Mesothelial cell of epicardium (in vitro differentiated cells): ENCODE measurements around the gene TRAFD1. TPM values are rescaled to one million over a fixed set of nuclear protein-coding genes. Genes with fewer than 3 reads are reported as not detected.

ENCODE experiments used
- DNase-seq, 2 experiments: peaks; one replicate each; pipeline ENCODE4 v3.0.0; 2021; ENCODE audit warnings: low spot score in 2 of 2; ENCODE audit not compliant: unreplicated experiment in 2 of 2
- H3K27ac Mint-ChIP-seq: 2 replicates; pipeline ENCODE4 v1.8.0; 2021; ENCODE audit warnings: mixed read lengths
- H3K27me3 Mint-ChIP-seq: 2 replicates; pipeline ENCODE4 v1.8.0; 2021; ENCODE audit warnings: low read depth, mixed read lengths
- H3K36me3 Mint-ChIP-seq: 2 replicates; pipeline ENCODE4 v1.8.0; 2021; ENCODE audit warnings: mixed read lengths
- H3K4me1 Mint-ChIP-seq: 2 replicates; pipeline ENCODE4 v1.8.0; 2021; ENCODE audit warnings: mixed read lengths
- H3K4me3 Mint-ChIP-seq: 2 replicates; pipeline ENCODE4 v1.8.0; 2021; ENCODE audit warnings: mild to moderate bottlenecking, moderate library complexity, mixed read lengths
- H3K9me3 Mint-ChIP-seq: 2 replicates; pipeline ENCODE4 v1.8.0; 2021; ENCODE audit warnings: mixed read lengths
- CTCF ChIP-seq: fragments of 200-600 bp; sonication (generic); IDR thresholded peaks from one replicate; pipeline ENCODE4 v1.5.0; 2021; ENCODE audit warnings: antibody characterized with exemption; ENCODE audit not compliant: unreplicated experiment
- total RNA-seq: library from RNA; stranded (reverse); gene quantifications from 3 replicates; pipeline ENCODE4 v1.2.1, GENCODE V29; 2021

Gene TRAFD1
- total RNA-seq, 1 donor from 2014 or later = 36.5 TPM

- H3K27me3 Mint-ChIP-seq = no peaks in the 10 kb centered on the region
- H3K27ac Mint-ChIP-seq = no peak overlapping the region
- DNase-seq = no peak
- peaks cover 2% of the 10 kb centered on the region for H3K9me3 Mint-ChIP-seq
- TF ChIP-seq CTCF = no peak
- H3K4me3 Mint-ChIP-seq = no peak overlapping the region
- no peaks in the 10 kb centered on the region for H3K4me1 Mint-ChIP-seq
- peaks cover 35% of the 10 kb centered on the region for H3K36me3 Mint-ChIP-seq
Observed at GRCh38 chr12:112163471-112163991, 38.2 kb downstream of the TRAFD1 start.

DNA sequence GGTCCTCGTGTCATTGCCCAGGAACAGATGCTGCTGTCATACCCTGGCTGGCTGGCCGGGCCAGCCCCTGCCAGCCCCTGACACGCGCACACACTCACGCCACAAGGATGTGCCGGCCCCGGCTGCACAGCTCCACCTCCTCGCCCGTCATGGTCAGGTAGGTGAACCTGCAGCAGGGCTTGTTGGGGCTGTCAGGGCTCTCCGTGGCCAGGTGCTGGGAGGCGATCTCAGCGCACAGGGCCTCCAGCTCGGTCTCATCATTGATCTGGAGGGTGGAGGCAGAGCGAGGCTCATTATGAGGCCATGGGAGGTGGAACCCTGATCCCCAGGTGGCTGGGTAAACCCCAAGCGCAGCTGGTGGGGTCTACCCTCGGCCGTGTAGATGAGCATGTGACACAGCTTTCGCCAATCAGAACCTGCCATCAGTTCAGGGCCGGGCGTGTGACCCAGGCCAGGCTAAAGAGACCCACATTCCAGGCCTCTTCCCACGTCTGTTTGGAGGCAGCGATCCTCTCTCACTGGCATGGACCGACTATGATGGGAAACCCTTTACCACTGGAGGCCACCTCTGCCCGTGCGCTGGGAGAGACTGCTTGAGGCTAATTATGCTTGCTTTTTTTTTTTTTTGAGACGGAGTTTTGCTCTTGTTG lies 38.8 kb downstream of the TRAFD1 start:
- TF ChIP-seq CTCF = no peak
- H3K4me3 Mint-ChIP-seq = no peak overlapping the region
- H3K27ac Mint-ChIP-seq = no peak overlapping the region
- DNase-seq = no peak
- H3K4me1 Mint-ChIP-seq = no peaks in the 10 kb centered on the region
- no peaks in the 10 kb centered on the region for H3K27me3 Mint-ChIP-seq
- peaks cover 2% of the 10 kb centered on the region for H3K9me3 Mint-ChIP-seq
- peaks cover 29% of the 10 kb centered on the region for H3K36me3 Mint-ChIP-seq

DNA sequence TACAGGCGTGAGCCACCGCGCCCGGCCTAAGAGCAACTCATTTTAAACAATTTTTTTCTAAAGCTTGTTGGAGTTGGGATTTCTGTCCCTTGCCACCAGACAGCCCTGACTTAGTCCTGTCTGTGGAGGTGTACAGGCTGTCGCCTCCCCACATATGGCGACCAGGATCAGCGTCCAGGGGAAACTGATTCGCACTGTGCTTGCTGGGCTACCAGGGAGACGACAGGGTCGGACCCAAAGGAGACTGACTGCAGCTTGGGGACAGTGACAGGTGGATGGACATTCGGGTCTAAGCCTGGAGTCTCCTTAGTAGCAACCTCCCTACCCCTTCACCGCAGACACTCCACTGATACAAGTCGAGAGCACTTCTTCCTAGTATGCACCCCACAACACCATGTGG lies 40.3 kb downstream of the TRAFD1 start:
- no peak overlapping the region for H3K27ac Mint-ChIP-seq
- no peak overlapping the region for H3K4me3 Mint-ChIP-seq
- peaks cover 24% of the 10 kb centered on the region for H3K36me3 Mint-ChIP-seq
- TF ChIP-seq CTCF = no peak
- H3K4me1 Mint-ChIP-seq = no peaks in the 10 kb centered on the region
- no peaks in the 10 kb centered on the region for H3K27me3 Mint-ChIP-seq
- no peaks in the 10 kb centered on the region for H3K9me3 Mint-ChIP-seq
- DNase-seq = no peak

GRCh38 chr12:112166051-112167015 lies 41.0 kb downstream of the TRAFD1 start:
- no peak for DNase-seq
- no peaks in the 10 kb centered on the region for H3K9me3 Mint-ChIP-seq
- H3K4me3 Mint-ChIP-seq = no peak overlapping the region
- H3K27ac Mint-ChIP-seq = no peak overlapping the region
- H3K4me1 Mint-ChIP-seq = no peaks in the 10 kb centered on the region
- H3K36me3 Mint-ChIP-seq = peaks cover 19% of the 10 kb centered on the region
- no peaks in the 10 kb centered on the region for H3K27me3 Mint-ChIP-seq
- no peak for TF ChIP-seq CTCF

DNA sequence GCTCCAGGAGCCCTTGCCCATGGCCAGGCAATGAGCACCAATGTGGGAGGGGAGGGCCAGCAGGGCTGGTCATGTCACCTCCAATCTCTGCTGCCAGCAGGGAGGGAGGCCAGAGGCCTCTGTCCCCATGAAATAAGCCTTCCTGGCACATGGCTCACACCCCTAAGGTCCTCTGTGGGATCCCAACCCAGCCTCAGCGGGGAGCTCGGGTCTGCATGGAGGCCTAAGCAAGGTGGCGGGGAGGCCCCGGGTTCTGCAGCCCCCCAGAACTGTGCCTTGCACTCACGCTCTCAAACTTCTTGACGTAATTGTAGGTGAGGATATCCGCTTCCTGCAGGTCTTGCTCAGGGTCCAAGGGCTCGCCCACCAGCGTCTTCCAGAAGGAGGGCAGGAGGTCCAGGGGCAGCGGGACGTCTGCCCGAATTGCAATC lies 41.7 kb downstream of the TRAFD1 start:
- Mint-ChIP-seq H3K27me3 (no peaks in the 10 kb centered on the region), H3K27ac (no peak overlapping the region), H3K4me1 (no peaks in the 10 kb centered on the region), H3K4me3 (no peak overlapping the region), H3K9me3 (no peaks in the 10 kb centered on the region), H3K36me3 (peaks cover 12% of the 10 kb centered on the region)
- no peak for DNase-seq
- no peak for TF ChIP-seq CTCF
